Measurements from ENCODE around the gene MXRA7.
"Not testable (repeated sequence)": the region's sequence is repeated elsewhere in the genome, so short reads cannot be mapped to it uniquely, and the experiment has no call there.

Gene MXRA7

DNA sequence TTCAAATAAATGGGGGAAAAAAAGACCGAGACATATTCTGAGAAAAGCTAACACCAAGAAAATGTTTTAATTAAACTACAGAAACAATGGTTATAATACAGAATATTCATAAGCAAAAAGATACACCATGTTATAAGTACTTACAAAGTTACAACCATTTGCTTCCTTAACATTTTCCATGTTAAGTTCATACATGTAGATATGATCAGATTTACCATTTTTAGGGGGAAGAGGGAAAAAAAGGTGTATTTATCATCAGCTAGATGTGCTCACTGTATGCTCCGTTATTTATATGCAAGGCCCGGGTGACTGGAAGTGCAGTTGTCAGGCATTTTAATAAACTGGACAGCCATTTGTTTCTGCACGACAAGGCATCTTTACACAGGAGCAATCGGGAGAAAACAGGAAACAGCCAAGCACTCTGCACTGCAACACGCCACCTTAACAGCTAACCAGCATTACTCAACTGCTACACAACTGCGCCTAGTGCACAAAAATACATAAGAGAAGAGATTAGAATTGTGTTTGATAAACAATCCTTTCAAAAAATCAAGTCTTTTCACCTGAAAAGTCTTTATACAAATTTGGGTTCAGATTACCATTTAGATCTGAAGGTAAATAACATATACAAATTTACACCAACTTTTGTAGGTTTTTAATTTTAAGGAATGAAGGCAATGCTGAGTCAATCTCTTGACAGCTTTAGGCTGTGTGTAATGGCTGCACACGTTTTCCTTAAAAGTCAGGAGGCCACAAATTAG lies 23.5 kb upstream of the MXRA7 start:
- TF ChIP-seq CTCF (conservative IDR thresholded peaks at IDR 0.05; ENCODE audit: control insufficient read depth, insufficient read depth, low read depth, low read length): no peak
- peak; percentile 58 for DNase-seq (ENCODE audit: low read depth)
- H3K4me3 ChIP-seq (ENCODE audit: control insufficient read depth, low read depth, low read length): peak overlapping the region; percentile 81

DNA sequence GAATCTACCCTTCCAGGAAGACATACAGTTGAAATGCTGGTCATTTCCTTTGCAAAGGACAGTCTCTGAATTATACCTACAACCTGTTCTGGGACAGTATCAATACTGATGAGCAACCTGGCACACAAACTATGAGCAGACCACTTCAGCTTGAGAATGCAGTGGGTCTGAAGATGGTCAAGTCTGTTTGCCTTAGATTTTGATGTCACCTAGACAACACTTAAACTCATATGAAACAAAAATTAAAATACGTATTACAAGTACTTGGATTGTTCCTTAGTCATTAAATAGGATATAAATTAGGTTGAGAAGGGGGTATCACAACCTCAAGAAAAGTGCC lies 22.8 kb upstream of the MXRA7 start:
- no peak for DNase-seq (ENCODE audit: low read depth)
- TF ChIP-seq CTCF (conservative IDR thresholded peaks at IDR 0.05; ENCODE audit: control insufficient read depth, insufficient read depth, low read depth, low read length): no peak
- H3K4me3 ChIP-seq (ENCODE audit: control insufficient read depth, low read depth, low read length): no peak overlapping the region

GRCh38 chr17:76732734-76733617 lies 22.2 kb upstream of the MXRA7 start:
- no peak for TF ChIP-seq CTCF (conservative IDR thresholded peaks at IDR 0.05; ENCODE audit: control insufficient read depth, insufficient read depth, low read depth, low read length)
- no peak overlapping the region for H3K4me3 ChIP-seq (ENCODE audit: control insufficient read depth, low read depth, low read length)
- DNase-seq (ENCODE audit: low read depth): peak; percentile 48

- DNase-seq (ENCODE audit: low read depth); H3K4me3 ChIP-seq (ENCODE audit: control insufficient read depth, low read depth, low read length): not testable (repeated sequence)
Measured at GRCh38 chr17:76731800-76732733, 21.3 kb upstream of the MXRA7 start.

DNA sequence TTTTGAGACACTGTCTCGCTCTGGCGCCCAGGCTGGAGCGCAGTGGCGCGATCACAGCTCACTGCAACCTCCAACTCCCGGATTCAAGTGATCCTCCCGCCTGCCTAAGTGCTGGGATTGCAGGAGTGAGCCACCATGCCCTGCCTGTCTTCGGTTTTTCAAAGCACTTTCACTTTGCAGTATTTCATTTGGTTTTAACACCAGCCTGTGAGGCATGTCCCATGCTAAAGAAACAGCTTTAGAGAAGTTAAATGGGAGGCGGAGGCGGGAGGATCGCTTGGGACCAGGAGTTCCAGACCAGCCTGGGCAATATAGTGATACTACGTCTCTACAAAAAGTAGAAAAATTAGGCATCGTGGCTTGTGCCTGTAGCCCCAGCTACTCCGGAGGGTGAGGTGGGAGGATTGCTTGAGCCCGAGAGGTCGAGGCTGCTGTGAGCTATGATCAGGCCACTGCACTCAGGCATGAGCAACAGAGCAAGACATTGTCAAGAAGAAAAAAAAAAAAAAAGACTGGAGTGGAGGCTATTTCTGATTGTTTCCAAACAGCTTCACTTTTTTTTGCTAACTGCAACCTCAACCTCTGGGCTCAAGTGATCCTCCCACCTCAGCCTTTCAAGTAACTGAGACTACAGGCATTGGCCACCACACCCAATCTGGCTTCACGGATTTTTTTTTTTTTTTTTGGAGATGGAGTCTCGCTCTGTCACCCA lies 17.1 kb upstream of the MXRA7 start:
- peak overlapping the region; percentile 85 for H3K4me3 ChIP-seq (ENCODE audit: control insufficient read depth, low read depth, low read length)
- TF ChIP-seq CTCF (conservative IDR thresholded peaks at IDR 0.05; ENCODE audit: control insufficient read depth, insufficient read depth, low read depth, low read length): no peak
- no peak for DNase-seq (ENCODE audit: low read depth)

- peak; percentile 76 for DNase-seq (ENCODE audit: low read depth)
- H3K4me3 ChIP-seq (ENCODE audit: control insufficient read depth, low read depth, low read length): peak within 1 kb of the TSS; percentile 85
- TF ChIP-seq CTCF (conservative IDR thresholded peaks at IDR 0.05; ENCODE audit: control insufficient read depth, insufficient read depth, low read depth, low read length): peak; percentile 56
Measured at GRCh38 chr17:76726776-76727718, 16.3 kb upstream of the MXRA7 start, which contains the start of gene METTL23. TSS of gene METTL23 (plus strand) at chr17:76726839. CDS start at chr17:76729711, 2,872 bp downstream.

All from fibroblast of mammary gland (primary cell).